Stimulated activated CD4-positive, alpha-beta T cell treated with anti-CD3 and anti-CD28 coated beads, Interleukin-12 subunit alpha, Interleukin-12 subunit beta, amount 100 ng/mL, for 24 hours (primary cell): ENCODE data around the gene DNMT3B.
"Not testable (repeated sequence)": the region's sequence is repeated elsewhere in the genome, so short reads cannot be mapped to it uniquely, and the experiment has no call there.

Experiments used
- DNase-seq, 2 experiments: peaks; one replicate each; pipeline ENCODE4 v3.0.0-alpha.2; 2020; ENCODE audit warnings: low read depth in 2 of 2

The DNMT3B gene

DNA sequence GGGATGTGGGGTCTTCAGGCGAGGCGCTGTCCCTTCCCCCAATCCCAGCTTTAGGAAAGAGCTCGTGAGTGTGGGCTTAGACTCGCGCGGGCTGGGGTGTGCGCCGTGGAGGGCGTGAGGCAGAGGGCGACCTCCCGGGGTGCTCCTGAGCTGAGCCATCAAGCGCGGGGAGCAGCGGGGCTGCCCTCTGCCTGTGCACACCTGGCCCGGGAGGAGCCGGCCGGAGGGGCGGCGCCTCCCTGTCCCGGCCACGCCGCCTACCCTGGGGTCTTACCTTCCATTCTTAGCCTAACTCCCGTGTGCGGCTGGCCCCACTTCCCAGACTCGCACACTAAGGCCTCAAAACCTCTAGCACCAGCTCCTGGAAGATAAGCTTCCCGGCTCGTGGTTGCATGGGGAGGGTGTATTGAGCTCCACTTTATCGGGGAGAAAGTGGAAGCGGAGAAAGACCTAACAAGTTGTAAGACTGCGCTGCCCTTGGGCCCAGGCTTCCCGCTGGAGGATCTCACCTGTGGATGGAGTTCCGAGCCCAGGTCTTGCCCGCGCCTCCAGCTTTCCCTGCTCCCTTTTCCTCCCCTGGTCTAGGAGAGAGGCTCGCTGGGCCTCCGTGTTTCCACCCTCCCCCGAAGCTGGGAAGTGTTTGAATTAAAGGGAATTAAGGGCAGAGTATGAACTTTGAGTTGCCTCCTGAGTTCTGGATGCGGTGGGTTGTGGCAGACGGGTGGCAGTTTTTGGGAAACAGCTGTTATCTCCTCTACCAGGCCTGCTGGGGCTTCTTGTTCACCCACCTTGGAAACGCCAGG, 1.2 kb downstream of the DNMT3B start:
- DNase-seq: no peak

DNA sequence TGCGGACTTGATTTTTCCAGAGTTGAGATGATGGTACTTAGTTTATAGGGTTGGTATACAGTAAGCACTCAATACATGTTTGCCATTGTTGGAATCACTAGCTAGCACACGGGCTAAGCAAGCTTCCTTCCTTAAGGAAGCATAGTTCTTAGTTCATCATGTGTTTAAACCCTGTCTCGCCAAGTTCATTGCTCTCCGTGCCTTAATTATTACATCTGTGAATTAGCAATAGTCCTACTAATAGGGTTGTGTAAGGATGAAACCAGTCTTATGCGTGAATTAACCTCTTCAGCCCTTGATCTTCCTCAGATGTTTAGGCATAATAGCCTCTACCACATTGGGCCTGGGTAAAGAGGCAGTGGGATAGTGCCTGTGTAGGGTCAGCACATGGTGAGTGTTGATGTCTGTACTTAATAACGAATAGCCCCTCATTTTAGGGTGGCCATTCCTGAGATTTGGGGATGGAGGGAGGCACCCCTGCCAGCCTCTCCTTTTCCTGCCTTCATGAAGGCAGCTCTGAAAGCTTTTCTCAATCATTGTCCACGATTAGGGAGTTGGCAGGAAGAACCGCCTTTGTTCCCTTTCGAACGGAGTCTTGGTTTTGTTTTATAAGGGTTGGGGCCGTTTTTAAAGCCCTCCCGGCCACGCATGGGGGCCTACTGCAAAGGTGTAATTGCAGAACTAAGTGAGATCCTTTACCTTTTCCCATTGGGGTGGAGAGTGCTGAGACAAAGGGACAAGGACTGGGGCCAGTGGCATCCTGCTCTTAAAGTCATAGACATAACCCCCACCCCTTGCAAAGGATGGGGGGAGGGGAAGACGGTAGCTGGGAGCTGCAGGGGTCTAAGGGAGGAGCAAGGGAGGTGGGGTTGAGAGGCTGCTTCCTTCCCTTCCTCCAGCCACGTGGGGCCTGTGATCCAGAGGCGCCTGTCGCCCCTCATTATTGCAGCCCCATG, 2.1 kb downstream of the DNMT3B start:
- no peak for DNase-seq

DNA sequence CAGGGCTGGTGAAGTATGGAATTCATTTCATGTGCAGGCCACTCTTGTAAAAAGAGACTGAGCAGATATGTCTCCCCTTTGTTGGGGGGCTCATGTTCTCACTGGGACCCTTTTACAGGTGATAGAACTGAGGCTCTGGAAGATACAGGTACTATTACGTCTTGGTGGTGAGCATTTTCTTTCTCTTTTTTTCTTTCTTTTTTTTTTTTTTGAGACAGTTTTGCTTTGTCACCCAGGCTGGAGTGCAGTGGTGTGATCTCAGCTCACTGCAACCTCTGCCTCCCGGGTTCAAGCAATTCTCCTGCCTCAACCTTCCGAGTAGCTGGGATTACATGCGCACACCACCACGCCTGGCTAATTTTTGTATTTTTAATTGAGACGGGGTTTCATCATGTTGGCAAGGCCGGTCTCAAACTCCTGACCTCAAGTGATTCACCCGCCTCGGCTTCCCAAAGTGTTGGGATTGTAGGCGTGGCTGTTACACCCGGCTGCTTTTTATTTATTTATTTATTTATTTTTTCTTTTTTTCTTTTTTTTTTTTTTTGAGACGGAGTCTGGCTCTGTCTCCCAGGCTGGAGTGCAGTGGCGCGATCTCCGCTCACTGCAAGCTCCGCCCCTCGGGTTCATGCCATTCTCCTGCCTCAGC, 3.2 kb downstream of the DNMT3B start:
- not testable (repeated sequence) for DNase-seq

DNA sequence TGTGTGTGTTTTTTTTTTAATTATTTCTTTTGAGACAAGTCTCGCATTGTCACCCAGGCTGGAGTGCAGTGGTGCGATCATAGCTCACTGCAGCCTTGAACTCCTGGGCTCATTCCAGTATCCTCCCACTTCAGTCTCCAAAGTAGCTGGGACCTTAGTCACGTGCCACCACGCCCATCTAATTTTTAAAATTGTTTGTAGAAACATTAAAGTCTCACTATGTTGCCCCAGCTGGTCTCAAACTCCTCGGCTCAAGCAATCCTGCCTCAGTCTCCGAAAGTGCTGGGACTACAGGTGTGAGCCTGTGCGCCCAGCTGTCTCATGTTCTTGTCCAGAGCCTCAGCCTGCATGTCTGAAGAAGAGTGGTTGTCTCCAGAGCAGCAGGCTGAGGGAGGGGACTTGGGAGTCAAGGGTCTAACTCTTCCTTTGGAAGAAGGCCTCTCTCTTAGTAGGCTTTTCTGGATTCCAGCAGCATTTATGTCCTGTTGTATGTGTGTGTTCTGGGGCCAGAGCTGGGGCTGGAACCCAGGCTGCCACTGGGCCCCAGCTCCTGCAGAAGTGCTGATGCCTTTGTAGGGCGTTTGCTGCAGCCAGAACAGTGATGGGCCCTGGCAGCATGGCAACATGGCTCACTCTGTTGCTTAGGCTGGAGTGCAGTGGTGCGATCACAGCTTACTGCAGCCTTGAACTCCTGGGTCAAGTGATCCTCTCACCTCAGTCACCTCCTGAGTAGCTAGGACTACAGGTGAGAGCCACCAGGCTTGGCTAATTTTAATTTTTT, 5.4 kb downstream of the DNMT3B start:
- DNase-seq: no peak

DNA sequence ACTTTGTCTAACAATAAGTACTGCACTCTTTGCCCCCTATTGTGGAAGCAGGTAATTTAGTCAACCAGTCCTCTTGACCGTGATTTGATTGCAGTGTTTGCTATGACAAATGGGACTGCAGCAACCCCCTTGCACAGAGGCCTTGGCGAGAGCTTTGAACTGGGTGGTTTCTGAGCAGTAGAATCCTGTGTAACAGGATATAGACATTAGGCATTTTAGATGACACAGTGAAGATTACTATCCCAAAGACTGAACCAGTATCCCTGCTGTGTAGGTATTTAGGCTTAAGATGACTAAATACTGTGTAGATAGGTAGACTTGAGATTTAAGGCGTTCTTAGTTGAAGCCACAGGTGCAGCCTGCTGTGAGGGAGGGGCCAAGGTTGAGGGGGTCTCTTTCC, 9.9 kb downstream of the DNMT3B start:
- no peak for DNase-seq

DNA sequence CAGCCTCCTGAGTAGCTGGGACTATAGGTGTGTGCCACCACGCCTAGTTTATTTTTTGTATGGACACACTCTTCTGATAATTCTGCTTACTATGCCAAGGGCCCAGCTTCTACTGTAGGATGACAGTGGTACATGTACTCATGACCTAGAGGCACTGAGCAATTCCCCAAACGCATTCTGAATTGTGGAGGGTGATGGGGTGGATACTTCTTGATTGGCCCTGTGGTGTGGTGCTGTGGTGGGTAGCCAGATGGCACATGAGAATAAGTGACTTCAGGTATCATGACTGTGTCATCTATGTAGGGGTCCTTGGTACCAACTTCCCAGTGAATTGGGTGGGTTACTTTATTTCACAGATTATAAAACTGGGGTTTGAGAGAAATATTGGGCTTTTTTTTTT, 11.0 kb downstream of the DNMT3B start:
- DNase-seq: no peak

DNA sequence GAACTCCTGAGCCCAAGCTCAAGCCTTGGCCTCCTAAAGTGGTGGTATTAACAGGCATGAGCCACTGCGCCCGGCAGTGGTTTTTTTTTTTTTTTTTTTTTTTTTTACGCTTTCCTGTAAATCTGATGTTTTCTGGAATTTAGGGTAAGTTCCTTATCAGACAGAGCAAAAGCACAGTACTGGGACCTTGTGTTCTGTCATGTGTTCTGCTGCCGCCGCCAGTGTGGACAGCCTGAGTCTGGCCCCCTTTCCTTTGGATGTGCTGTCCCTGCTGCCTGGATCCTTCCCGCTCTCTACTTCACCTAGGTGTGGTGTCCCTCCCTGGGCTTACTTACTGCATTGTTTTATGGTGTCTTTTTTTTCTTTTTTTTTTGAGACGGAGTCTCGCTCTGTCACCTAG, 11.7 kb downstream of the DNMT3B start:
- no peak for DNase-seq

DNA sequence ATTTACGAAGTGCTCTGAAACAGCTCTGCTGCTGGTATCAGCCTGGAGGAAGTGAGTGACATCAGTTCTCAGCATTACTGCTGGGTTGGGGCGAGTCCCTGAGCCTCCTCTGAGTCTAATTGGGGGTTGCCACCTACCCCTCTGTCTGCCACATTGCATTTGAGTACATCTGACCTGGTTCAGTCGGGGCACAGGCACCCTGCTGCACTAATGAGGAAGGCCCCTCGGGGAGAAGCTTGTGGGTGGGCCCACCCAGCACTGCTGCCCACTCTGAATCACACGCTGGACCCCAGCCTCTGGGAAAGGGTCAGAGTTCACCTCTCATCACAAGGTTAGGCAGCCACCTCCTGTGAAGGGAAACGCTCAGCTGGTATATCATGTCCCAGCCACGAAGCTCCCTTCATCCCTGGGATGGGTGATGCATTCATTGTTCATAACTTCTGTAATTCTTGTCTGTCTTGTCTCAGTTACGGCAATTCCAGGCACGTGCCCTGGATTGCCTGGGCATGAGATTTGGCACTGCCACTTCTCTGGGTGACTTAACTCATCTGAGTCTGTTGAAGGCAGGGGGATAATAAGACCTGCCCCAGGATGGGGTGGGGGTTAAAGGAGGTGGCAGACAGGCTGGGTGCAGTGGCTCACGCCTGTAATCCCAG, 13.3 kb downstream of the DNMT3B start:
- DNase-seq: no peak

DNA sequence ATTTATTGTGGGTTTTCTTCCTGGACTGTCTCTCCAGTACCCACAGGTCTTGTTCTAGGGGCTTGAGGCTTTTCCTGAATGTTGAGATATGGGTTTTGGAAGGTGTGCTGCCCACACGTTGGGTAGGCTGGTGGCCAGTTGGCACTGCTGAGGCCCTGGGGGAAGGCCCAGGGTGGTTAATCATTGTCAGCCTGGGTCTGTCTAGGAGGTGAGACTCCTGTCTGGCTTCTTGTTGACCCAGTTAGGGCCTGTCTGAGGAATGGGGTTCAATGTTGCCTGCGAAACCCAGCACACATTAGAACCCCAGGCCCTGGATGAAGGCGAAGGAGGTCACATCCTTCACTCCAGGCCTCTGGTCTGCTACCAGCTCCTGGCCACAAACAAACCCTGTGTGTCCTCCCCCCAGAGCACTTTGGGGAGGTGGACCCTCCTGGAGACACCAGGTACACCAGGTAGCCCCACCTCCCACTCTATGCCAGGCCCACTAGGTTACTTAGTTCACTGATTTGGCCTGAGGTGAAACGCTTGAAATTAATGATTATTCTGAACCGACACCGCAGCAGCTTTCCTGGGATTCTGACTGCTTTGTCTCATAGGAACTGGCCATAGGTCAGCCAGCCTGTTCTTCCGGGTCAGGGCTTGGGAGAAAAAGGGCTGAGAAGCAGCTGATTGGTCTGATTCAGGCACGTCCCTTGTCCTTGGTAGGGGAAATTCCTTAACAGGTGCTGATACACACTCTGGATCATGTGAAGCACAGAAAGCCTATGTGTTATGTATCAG, 15.2 kb downstream of the DNMT3B start:
- DNase-seq: no peak

DNA sequence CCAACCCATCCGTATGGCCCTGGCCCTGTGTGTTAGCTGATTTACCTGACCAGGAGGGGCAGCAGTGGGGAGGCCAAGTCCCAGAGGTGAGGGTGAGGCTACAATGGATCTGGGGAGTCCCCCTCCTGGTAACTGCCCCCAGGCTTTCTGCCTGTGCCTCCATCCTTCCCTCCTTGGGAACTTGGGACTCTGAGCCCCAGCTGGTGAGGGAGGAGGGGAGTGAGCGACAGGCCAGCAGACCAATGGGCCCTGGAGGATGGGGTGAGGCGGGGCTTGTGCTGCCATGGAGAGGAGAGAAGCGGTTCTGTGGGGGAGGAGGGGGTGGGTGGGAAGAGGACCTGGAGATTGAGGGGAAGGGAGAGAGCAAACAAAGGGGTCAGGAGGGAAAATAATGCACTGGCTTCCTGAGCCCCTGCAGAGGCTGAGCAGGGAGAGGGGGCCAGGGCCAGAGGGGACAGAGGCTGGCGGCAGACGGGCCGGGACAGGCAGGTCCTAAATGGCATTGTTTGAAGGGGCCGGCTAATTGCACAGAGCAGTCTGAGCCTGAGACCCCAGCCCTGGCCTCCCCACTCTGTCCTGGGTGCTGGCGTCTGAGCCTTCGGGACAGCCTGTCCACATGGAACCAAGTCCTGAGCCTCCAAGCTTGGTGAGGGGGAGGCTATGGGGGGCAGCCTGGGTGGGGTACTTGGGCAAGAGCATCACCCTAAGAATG, 17.5 kb downstream of the DNMT3B start:
- DNase-seq: no peak

DNA sequence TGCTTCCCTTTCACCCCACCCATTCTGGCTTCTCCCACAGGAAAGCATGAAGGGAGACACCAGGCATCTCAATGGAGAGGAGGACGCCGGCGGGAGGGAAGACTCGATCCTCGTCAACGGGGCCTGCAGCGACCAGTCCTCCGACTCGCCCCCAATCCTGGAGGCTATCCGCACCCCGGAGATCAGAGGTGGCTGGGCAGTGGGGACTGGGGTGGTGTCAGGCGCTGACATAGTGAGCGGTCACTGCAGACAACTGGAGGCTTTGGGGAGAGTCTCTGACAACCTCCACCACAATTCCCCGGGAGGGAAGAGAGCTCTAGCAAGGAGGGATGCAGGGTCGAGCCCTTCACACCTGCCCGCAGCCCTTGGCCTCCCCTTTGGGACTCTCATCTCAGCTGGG, 18.1 kb downstream of the DNMT3B start:
- DNase-seq: no peak

DNA sequence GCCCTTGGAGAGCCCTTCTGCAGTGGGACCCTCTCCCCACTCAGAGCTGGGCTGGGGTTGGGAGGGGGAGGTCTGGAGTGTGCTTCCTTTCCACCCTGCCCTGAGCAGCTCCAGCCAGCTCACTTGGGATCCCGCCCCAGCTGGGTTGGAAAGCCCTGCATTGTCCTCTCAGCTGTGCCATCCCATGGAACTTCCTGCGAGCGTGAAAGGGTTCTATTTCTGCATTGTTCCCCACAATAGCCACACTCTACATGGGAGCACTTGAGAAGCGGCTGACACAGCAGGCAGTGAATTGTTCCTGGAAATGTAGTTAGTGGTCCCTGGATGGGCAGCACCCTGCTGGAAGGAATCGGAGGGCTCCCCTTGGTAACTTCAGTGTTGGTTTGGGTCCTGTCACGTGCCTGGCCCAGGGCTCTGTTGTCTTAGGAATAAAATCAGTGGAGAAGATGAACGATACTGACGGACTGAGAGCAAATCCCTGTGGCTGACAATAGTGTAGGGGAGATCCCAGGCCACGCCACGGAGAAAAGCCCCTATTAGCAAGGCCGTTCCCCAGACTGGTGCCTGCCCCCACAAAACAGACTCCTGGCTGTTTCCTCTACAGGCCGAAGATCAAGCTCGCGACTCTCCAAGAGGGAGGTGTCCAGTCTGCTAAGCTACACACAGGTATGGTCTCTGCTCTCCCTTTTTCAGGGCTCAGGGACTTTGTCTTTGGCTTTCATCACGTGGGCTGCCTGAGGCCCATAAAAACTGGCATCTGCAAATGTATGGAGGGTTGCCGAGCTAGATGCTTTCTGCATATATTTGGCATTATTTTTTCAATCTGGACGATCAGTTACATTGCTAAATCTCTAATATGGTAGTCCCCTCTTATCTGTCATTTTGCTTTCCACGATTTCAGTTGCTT, 18.8 kb downstream of the DNMT3B start:
- DNase-seq: no peak

DNA sequence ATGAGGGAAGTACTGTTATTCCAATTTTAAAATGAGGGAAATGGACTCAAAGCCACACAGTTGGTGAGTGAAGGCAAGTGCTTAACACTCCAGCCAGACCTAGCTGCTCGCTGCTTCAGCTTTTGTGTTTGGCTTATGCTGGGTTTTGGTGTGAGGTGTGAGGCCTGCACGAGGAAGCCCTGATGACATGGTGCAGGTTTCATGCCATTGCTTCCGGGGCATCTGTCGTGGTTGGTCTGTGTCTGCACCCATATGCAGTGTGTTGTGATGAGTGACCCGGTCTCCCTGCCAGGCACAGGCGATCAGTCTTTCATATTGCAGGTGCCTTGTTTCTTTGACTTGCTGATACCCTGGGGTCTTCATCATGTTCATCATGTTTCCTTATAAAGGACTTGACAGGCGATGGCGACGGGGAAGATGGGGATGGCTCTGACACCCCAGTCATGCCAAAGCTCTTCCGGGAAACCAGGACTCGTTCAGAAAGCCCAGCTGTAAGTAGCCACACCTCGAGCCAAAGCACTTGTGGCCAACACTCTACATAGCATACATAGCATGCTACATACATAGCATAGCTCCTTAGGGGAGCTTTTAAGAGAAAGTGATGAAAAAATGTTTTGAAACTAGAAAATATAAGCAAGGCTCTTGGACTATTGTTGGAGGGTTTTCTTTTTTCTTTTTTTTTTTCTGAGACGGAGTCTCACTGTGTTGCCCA, 22.3 kb downstream of the DNMT3B start:
- no peak for DNase-seq

DNA sequence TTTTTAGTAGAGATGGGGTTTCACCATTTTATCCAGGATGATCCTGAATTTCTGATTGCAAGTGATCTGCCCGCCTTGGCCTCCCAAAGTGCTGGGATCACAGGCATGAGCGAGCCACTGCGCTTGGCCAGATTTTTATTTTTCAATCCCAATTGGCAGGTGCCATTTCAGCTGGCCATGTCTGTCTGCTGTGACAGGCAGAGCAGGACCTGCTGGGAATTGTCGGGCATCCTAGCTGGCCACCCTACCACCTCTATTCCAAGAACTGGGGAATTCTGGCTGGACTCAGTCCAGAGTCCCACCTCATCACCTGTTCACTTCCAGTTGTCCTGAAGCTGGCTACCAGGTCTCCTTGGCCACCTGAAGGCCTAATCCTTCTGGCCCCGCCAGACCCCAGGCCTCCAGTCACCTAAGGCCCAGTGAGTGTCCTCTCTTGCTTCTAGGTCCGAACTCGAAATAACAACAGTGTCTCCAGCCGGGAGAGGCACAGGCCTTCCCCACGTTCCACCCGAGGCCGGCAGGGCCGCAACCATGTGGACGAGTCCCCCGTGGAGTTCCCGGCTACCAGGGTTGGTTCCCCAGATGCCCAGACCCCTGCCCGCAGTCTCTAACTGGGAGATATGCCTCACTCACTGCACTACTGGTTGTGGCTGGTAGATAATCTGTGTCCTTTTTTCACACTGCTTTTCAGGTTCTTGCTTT, 24.0 kb downstream of the DNMT3B start:
- DNase-seq: no peak

DNA sequence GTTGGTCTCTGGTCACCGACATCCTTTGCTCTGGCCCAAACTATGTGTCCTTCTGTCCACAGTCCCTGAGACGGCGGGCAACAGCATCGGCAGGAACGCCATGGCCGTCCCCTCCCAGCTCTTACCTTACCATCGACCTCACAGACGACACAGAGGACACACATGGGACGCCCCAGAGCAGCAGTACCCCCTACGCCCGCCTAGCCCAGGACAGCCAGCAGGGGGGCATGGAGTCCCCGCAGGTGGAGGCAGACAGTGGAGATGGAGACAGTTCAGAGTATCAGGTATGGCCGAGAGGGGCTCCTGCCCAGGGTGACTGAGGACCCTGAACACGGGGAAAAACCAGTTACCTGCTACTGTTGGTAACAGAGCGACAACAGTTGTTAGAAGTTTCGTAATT, 25.0 kb downstream of the DNMT3B start:
- DNase-seq: no peak

DNA sequence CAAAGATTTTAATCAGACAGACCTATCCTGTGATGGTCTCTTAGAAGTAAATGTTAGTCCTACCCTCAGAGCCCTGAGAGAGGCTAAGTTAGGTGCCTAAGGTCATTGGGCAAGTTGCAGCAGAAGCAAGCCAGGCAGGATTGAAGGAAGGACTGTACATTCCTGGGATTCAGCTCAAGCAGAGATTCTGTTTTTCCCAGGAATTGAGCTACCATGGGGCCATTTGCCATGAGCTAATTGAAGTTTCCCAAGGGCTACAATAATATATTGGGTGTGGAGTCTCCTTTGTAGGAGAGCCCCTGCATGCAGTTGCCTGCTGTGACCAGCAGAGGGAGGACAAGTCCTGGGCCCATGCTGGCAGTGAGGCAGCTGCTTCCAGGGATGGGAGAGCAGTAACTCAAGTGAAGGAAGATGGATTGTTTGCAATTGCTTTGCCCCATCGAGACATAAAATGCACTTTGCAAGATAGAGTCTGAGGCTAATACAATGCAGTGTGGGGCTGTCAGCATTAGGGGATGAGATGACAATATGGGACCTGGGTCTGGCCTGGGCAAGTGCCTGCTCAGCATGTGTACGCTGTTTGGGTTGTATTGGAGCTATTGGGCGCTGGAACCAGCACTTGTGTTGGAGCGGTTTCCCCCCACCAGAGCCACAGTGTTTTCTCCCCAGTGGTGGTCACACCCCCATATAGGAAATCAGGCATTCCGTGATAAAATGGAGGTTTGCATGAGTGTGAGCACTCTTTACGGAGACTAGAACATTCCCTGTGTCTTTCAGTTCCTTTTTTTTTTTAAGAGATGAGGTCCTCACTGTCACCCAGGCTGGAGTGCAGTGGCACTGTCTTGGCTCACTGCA, 27.9 kb downstream of the DNMT3B start:
- DNase-seq: peak; percentile 44 to 60

DNA sequence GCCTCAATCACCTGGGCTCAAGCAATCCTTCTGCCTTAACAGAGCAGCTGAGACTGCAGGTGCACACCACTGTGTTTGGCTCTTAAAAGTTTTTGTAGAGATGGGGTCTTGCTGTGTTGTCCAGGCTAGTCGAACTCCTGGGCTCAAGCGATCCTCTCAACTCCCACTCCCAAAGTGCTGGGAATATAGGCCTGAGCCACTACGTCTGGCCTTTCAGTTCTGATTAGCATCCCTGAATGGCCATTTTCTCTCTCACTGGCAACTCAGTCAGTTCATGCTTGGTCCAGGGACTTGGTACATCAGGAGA, 28.5 kb downstream of the DNMT3B start:
- DNase-seq: no peak
